Sigmoid colon (tissue), 7 donors: ENCODE results near the gene PRICKLE1. TPM values are rescaled to one million over a fixed set of nuclear protein-coding genes. Genes with fewer than 3 reads are reported as not detected.

ENCODE experiments used
- DNase-seq: peaks from one replicate; pipeline ENCODE4 v3.0.0-alpha.2; 2019
- H3K27ac ChIP-seq, 4 donors: fragments of 200-600 bp; sonication (generic); one replicate each; pipeline ENCODE4 v1.5.1; 2016 to 2019; ENCODE audit warnings: mild to moderate bottlenecking in 1 of 4
- H3K27me3 ChIP-seq, 3 donors: fragments of 200-600 bp; sonication (generic); one replicate each; pipeline ENCODE4 v1.5.1; 2019; ENCODE audit warnings: mild to moderate bottlenecking in 1 of 3
- H3K36me3 ChIP-seq, 4 donors: fragments of 200-600 bp; sonication (generic); one replicate each; pipeline ENCODE4 v1.5.1; 2016 to 2019
- H3K4me1 ChIP-seq, 4 donors: fragments of 200-600 bp; sonication (generic); one replicate each; pipeline ENCODE4 v1.5.1; 2017 to 2019
- H3K4me3 ChIP-seq, 4 donors: fragments of 200-600 bp; sonication (generic); one replicate each; pipeline ENCODE4 v1.5.1; 2017 to 2019; ENCODE audit warnings: mild to moderate bottlenecking in 2 of 4, moderate library complexity in 1 of 4
- H3K9me3 ChIP-seq, 4 donors: fragments of 200-600 bp in 3 of 4; sonication (generic) in 3 of 4; one replicate each; pipeline versions ENCODE4 v1.5.1 to v1.6.1; 2013 to 2019
- EP300 ChIP-seq, 4 donors: sonication (generic); formaldehyde crosslinking; IDR thresholded peaks; one replicate each; pipeline ENCODE4 v1.6.1; 2017; ENCODE audit warnings: antibody characterized with exemption in 4 of 4
- POLR2A ChIP-seq, 2 donors: fragments of 450-650 bp; IDR thresholded peaks; one replicate each; pipeline ENCODE4 v1.6.1; 2016; ENCODE audit warnings: antibody characterized with exemption in 2 of 2, mild to moderate bottlenecking in 2 of 2, moderate library complexity in 2 of 2
- POLR2AphosphoS5 ChIP-seq, 4 donors: sonication (generic); formaldehyde crosslinking; IDR thresholded peaks; one replicate each; pipeline ENCODE4 v1.6.1; 2017; ENCODE audit warnings: antibody characterized with exemption in 4 of 4
- WGBS, 2 donors: extraction: QIAGEN DNeasy Blood & Tissue Kit; methylation state at CpG; one replicate each; pipeline ENCODE4 v1.1.7; 2013; 5-methylcytosine and 5-hydroxymethylcytosine counted together
- intact Hi-C: fragments of 100-400 bp; cut with DNase I; formaldehyde crosslinking; loops from one replicate; pipeline ENCODE4 v1.15.1; 2023
- polyA plus RNA-seq, 3 donors: library from polyadenylated mRNA; stranded (reverse); fragments of 200-250 nt; gene quantifications; one replicate each; pipeline ENCODE4 v1.2.3, GENCODE V29; 2013
- total RNA-seq, 4 donors: library from RNA; depleted of rRNA; stranded (reverse); fragments of >200 nt; gene quantifications; one replicate each; pipeline ENCODE4 v1.1.0, GENCODE V29; 2016
- TF ChIP-seq, protein P1 (sequence below), 4 experiments: fragments of 450-650 bp in 3 of 4; fragments of 200-600 bp in 1 of 4; IDR thresholded peaks; one replicate each; pipeline ENCODE4 v1.5.1; 2016 to 2019; ENCODE audit warnings: antibody characterized with exemption in 4 of 4, mild to moderate bottlenecking in 3 of 4, moderate library complexity in 2 of 4
- donor health status: healthy with polysubstance abuse.
- donor health status: Bipolar disorder and iron deficiency.
- donor health status: healthy.

The PRICKLE1 gene
- total and polyA plus RNA-seq, 7 donors: 0.46 to 12.4 (median 7.8) TPM

DNA sequence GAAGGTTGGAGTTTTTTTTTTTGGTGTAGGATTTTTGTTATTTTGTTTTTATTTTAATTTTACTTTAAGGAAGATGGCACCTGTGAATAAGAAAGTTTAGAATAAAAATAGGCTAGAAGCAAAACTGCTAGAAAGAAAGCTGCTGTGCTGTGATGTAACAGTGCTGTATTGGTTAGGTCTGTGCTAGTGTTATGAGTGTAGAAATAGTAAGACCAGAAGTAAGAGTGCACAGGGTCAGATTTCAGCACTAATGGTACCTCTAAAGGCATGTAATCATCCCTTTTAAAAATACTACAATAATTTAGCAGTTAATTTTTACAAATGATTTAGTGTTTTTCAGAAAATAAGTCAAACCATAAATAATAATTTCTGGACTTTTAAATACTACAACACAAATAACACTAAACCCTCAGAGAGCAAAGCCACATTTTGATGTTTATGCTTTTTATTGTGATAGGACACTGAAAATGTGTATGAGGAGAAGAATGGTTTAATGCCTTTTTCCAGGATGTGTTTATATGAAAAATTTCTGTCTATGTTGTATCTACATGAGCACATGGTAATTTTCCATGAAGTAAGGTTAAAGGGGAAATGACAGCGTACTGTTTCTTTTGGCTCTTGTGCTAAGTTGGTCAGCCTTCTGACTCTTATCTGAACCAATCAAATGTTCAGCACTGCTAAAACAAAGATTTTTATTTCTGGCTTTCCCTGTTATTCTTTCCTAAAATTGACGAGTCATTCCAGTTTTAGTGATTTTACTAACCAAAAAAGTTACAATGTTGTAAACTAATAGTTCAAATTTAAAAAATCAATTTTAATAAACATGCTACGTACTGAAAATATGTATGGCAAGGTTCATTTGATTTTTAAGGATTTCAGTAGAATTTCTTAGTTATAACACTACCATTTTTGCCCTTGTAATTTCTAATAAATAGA is 167.4 kb downstream of the PRICKLE1 start:
- no peak for DNase-seq
- 79 to 94% methylated on average over 3 of the region's 3 CpGs for WGBS, 2 donors

GRCh38 chr12:42420395-42420794 is 169.2 kb downstream of the PRICKLE1 start:
- no peaks in the 10 kb centered on the region for H3K36me3 ChIP-seq
- H3K27ac ChIP-seq: no peak overlapping the region
- WGBS, 2 donors: 79 to 90% methylated on average over 3 of the region's 3 CpGs
- peaks cover 0 to 10% (median 0%) of the 10 kb centered on the region in 4 donors for H3K4me1 ChIP-seq
- no peaks in the 10 kb centered on the region for H3K27me3 ChIP-seq
- no peak for TF ChIP-seq POLR2AphosphoS5 (IDR thresholded peaks at IDR 0.05)
- no peak for TF ChIP-seq POLR2A (IDR thresholded peaks at IDR 0.05)
- no peak for TF ChIP-seq EP300 (IDR thresholded peaks at IDR 0.05)
- TF ChIP-seq, protein P1, sequence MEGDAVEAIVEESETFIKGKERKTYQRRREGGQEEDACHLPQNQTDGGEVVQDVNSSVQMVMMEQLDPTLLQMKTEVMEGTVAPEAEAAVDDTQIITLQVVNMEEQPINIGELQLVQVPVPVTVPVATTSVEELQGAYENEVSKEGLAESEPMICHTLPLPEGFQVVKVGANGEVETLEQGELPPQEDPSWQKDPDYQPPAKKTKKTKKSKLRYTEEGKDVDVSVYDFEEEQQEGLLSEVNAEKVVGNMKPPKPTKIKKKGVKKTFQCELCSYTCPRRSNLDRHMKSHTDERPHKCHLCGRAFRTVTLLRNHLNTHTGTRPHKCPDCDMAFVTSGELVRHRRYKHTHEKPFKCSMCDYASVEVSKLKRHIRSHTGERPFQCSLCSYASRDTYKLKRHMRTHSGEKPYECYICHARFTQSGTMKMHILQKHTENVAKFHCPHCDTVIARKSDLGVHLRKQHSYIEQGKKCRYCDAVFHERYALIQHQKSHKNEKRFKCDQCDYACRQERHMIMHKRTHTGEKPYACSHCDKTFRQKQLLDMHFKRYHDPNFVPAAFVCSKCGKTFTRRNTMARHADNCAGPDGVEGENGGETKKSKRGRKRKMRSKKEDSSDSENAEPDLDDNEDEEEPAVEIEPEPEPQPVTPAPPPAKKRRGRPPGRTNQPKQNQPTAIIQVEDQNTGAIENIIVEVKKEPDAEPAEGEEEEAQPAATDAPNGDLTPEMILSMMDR (IDR thresholded peaks at IDR 0.05): no peak
- DNase-seq: no peak
- intact Hi-C loops: no loop called here
- H3K4me3 ChIP-seq: no peak overlapping the region
- no peaks in the 10 kb centered on the region for H3K9me3 ChIP-seq

More for the DNA sequence above, 167.4 kb downstream of the PRICKLE1 start:
- intact Hi-C loops: no loop called here
- H3K27me3 ChIP-seq: no peaks in the 10 kb centered on the region
- H3K4me3 ChIP-seq: no peak overlapping the region
- H3K9me3 ChIP-seq: no peaks in the 10 kb centered on the region
- no peak overlapping the region for H3K27ac ChIP-seq
- TF ChIP-seq, protein P1 (IDR thresholded peaks at IDR 0.05): no peak
- TF ChIP-seq POLR2AphosphoS5 (IDR thresholded peaks at IDR 0.05): no peak
- TF ChIP-seq EP300 (IDR thresholded peaks at IDR 0.05): no peak
- TF ChIP-seq POLR2A (IDR thresholded peaks at IDR 0.05): no peak
- H3K4me1 ChIP-seq: peaks cover 0 to 10% (median 0%) of the 10 kb centered on the region in 4 donors
- no peaks in the 10 kb centered on the region for H3K36me3 ChIP-seq

GRCh38 chr12:42410340-42410739 is 179.2 kb downstream of the PRICKLE1 start:
- Histone ChIP-seq H3K27ac (no peak overlapping the region), H3K27me3 (no peaks in the 10 kb centered on the region), H3K4me1 (no peaks in the 10 kb centered on the region), H3K4me3 (no peak overlapping the region), H3K36me3 (peaks cover 0 to 3% (median 0%) of the 10 kb centered on the region in 4 donors), H3K9me3 (no peaks in the 10 kb centered on the region)
- TF ChIP-seq POLR2A (IDR thresholded peaks at IDR 0.05) (no peak), POLR2AphosphoS5 (IDR thresholded peaks at IDR 0.05) (no peak), EP300 (IDR thresholded peaks at IDR 0.05) (no peak)
- TF ChIP-seq, protein P1 (IDR thresholded peaks at IDR 0.05): no peak
- no peak for DNase-seq
- intact Hi-C loops: no loop called here
- WGBS, 2 donors: 64 to 76% methylated on average over 1 of the region's 1 CpG

- 86 to 90% methylated on average over 2 of the region's 2 CpGs for WGBS, 2 donors
- no peak for DNase-seq
- H3K9me3 ChIP-seq: no peaks in the 10 kb centered on the region
- no peaks in the 10 kb centered on the region for H3K27me3 ChIP-seq
- no peaks in the 10 kb centered on the region for H3K4me1 ChIP-seq
- no peak overlapping the region for H3K4me3 ChIP-seq
- H3K36me3 ChIP-seq: peaks cover 0 to 3% (median 0%) of the 10 kb centered on the region in 4 donors
- TF ChIP-seq, protein P1 (IDR thresholded peaks at IDR 0.05): no peak
- no peak for TF ChIP-seq POLR2AphosphoS5 (IDR thresholded peaks at IDR 0.05)
- TF ChIP-seq EP300 (IDR thresholded peaks at IDR 0.05): no peak
- no peak for TF ChIP-seq POLR2A (IDR thresholded peaks at IDR 0.05)
- intact Hi-C loops: no loop called here
- H3K27ac ChIP-seq: no peak overlapping the region
Observed at GRCh38 chr12:42409471-42409870, 180.1 kb downstream of the PRICKLE1 start.
